ENCODE data around the gene WNT3A.
"Not testable (repeated sequence)": the region's sequence is repeated elsewhere in the genome, so short reads cannot be mapped to it uniquely, and the experiment has no call there.

DNA sequence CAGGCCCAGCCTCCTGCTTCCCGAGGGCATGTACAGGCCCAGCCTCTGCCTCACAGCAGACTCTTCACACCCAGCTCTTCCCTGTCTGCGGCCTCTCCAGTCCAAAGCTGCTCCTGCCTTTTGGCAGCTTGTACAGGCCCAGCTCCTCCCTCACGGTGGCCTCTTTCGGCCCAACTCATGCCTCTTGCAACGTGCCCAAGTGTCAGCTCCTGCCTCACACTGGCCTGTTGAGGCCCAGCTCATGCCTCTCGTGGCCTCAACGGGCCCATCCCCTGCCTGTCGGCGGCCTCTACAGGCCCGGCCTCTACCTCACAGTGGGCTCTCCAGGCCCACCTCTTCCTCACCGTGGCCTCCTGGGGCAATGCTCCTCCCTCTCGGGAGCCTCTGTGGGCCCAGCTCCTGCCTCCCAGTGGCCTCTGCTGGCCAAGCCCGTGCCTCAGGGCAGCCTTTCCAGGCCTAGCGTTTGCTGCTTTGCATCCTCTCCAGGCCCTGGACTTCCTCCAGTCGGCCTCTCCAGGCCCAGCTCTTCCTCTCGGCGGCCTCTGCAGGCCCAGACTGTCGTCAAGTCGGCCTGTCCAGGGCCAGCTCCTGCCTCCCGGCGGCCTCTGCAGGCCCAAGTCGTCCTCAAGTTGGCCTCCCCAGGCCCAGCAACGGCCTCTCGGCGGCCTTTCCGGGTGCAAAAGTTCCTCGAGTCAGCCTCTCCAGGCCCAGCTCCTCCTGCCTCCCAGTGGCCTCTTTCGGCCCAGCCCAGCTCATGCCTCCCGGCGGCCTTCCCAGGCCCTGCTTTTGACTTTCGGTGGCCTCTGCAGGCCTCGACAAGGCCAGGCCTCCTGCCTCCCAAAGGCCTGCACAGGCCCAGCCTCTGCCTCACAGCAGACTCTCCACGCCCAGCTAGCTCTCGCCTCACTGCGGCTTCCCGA is 36.5 kb upstream of the WNT3A start:
- TF ChIP-seq, protein P1, sequence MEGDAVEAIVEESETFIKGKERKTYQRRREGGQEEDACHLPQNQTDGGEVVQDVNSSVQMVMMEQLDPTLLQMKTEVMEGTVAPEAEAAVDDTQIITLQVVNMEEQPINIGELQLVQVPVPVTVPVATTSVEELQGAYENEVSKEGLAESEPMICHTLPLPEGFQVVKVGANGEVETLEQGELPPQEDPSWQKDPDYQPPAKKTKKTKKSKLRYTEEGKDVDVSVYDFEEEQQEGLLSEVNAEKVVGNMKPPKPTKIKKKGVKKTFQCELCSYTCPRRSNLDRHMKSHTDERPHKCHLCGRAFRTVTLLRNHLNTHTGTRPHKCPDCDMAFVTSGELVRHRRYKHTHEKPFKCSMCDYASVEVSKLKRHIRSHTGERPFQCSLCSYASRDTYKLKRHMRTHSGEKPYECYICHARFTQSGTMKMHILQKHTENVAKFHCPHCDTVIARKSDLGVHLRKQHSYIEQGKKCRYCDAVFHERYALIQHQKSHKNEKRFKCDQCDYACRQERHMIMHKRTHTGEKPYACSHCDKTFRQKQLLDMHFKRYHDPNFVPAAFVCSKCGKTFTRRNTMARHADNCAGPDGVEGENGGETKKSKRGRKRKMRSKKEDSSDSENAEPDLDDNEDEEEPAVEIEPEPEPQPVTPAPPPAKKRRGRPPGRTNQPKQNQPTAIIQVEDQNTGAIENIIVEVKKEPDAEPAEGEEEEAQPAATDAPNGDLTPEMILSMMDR (IDR thresholded peaks at IDR 0.05) = not testable (repeated sequence)
- TF ChIP-seq POLR2A (IDR thresholded peaks at IDR 0.05) = not testable (repeated sequence)
